Stimulated activated CD8-positive, alpha-beta memory T cell treated with anti-CD3 and anti-CD28 coated beads, Interleukin-12 subunit alpha, Interleukin-12 subunit beta, amount 100 ng/mL, for 4 hours (primary cell): ENCODE results near the gene CLP1.
"Not testable (repeated sequence)": the region's sequence is repeated elsewhere in the genome, so short reads cannot be mapped to it uniquely, and the experiment has no call there.

ENCODE experiments used
- DNase-seq: peaks from one replicate; pipeline ENCODE4 v3.0.0-alpha.2; 2020; ENCODE audit warnings: low read depth

Gene CLP1

GRCh38 chr11:57641011-57641807 is 16.4 kb upstream of the CLP1 start:
- DNase-seq, result no peak

- no peak for DNase-seq
These were observed 13.8 kb upstream of the CLP1 start for GRCh38 chr11:57643802-57644201.

- DNase-seq, result peak; percentile 62
These were observed 12.5 kb upstream of the CLP1 start for GRCh38 chr11:57644748-57645688.

- DNase-seq, result no peak
These were observed 11.9 kb upstream of the CLP1 start for GRCh38 chr11:57645689-57646085.

GRCh38 chr11:57646194-57646798 is 11.3 kb upstream of the CLP1 start:
- DNase-seq, result no peak

GRCh38 chr11:57646799-57647303 is 10.7 kb upstream of the CLP1 start:
- DNase-seq, result no peak

- DNase-seq, result no peak
These were observed 10.2 kb upstream of the CLP1 start for GRCh38 chr11:57647372-57647771.

GRCh38 chr11:57647960-57648800 is 9.4 kb upstream of the CLP1 start:
- DNase-seq, result no peak

- DNase-seq, result no peak
These were observed 8.5 kb upstream of the CLP1 start for GRCh38 chr11:57648801-57649735.

- DNase-seq, result peak; percentile 50
These were observed 7.5 kb upstream of the CLP1 start, which contains the start of gene YPEL4 for GRCh38 chr11:57649826-57650738. Gene YPEL4 (minus strand): TSS chr11:57649912. CDS start chr11:57647107, 2,805 bp downstream.

GRCh38 chr11:57650739-57651090 is 6.8 kb upstream of the CLP1 start:
- DNase-seq, result no peak

- no peak for DNase-seq
These were observed 6.2 kb upstream of the CLP1 start for GRCh38 chr11:57651408-57651807.

GRCh38 chr11:57652230-57652629 is 5.3 kb upstream of the CLP1 start:
- DNase-seq, result not testable (repeated sequence)

GRCh38 chr11:57652662-57653061 is 4.9 kb upstream of the CLP1 start:
- DNase-seq, result no peak

GRCh38 chr11:57653163-57653562 is 4.4 kb upstream of the CLP1 start:
- DNase-seq, result no peak

GRCh38 chr11:57656885-57657193 is 723 bp upstream of the CLP1 start:
- DNase-seq, result no peak

GRCh38 chr11:57658023-57658361 is 430 bp downstream of the CLP1 start:
- DNase-seq, result no peak

GRCh38 chr11:57659669-57660068 is 2.1 kb downstream of the CLP1 start:
- no peak for DNase-seq

GRCh38 chr11:57662893-57663292 is 5.3 kb downstream of the CLP1 start:
- DNase-seq, result no peak

GRCh38 chr11:57663975-57664374 is 6.4 kb downstream of the CLP1 start:
- no peak for DNase-seq
